Central memory CD8-positive, alpha-beta T cell (primary cell): ENCODE data around the gene NRN1.
"Not testable (repeated sequence)": the region's sequence is repeated elsewhere in the genome, so short reads cannot be mapped to it uniquely, and the experiment has no call there.

ENCODE experiments used
- ATAC-seq: fragments of 150-1000 bp; cut with Tn5 transposase; replicated peaks from 2 replicates; pipeline ENCODE4 v1.10.0; 2022; ENCODE audit warnings: mild to moderate bottlenecking, moderate FRiP score, moderate number of reproducible peaks; ENCODE audit not compliant: poor library complexity, severe bottlenecking; ENCODE audit errors: extremely low read depth
- DNase-seq, 2 donors: peaks; one replicate each; pipeline ENCODE4 v3.0.0; 2021; ENCODE audit warnings: low spot score in 2 of 2
- H3K27ac Mint-ChIP-seq: one replicate; pipeline ENCODE4 v1.8.0; 2022; ENCODE audit warnings: low read depth, mild to moderate bottlenecking, moderate library complexity, mixed read lengths
- H3K27me3 Mint-ChIP-seq: one replicate; pipeline ENCODE4 v1.8.0; 2022; ENCODE audit warnings: mixed read lengths
- H3K36me3 Mint-ChIP-seq: one replicate; pipeline ENCODE4 v1.8.0; 2022; ENCODE audit warnings: mild to moderate bottlenecking, moderate library complexity, mixed read lengths; ENCODE audit not compliant: insufficient read depth
- H3K4me1 Mint-ChIP-seq: one replicate; pipeline ENCODE4 v1.8.0; 2022; ENCODE audit warnings: mixed read lengths
- H3K4me3 Mint-ChIP-seq: one replicate; pipeline ENCODE4 v1.8.0; 2022; ENCODE audit warnings: mild to moderate bottlenecking, moderate library complexity, mixed read lengths
- H3K9me3 Mint-ChIP-seq: one replicate; pipeline ENCODE4 v1.8.0; 2022; ENCODE audit warnings: mixed read lengths

The NRN1 gene

GRCh38 chr6:5989141-5989723, 17.5 kb downstream of the NRN1 start:
- no peak overlapping the region for H3K27ac Mint-ChIP-seq
- H3K27me3 Mint-ChIP-seq, result peaks cover 71% of the 10 kb centered on the region
- ATAC-seq, result no peak

GRCh38 chr6:5986861-5987260, 19.9 kb downstream of the NRN1 start:
- DNase-seq (no peak), ATAC-seq (no peak)
- Mint-ChIP-seq H3K27me3 (peaks cover 57% of the 10 kb centered on the region), H3K36me3 (no peaks in the 10 kb centered on the region), H3K27ac (no peak overlapping the region), H3K4me1 (no peaks in the 10 kb centered on the region), H3K4me3 (no peak overlapping the region), H3K9me3 (no peaks in the 10 kb centered on the region)

More at GRCh38 chr6:5989141-5989723, 17.5 kb downstream of the NRN1 start:
- Mint-ChIP-seq H3K4me1 (peaks cover 5% of the 10 kb centered on the region), H3K9me3 (peaks cover 5% of the 10 kb centered on the region), H3K4me3 (no peak overlapping the region), H3K36me3 (peaks cover 1% of the 10 kb centered on the region)
- no peak for DNase-seq

- H3K9me3 Mint-ChIP-seq, result no peaks in the 10 kb centered on the region
- DNase-seq, result no peak
- peaks cover 41% of the 10 kb centered on the region for H3K27me3 Mint-ChIP-seq
- ATAC-seq, result no peak
- no peak overlapping the region for H3K4me3 Mint-ChIP-seq
- no peaks in the 10 kb centered on the region for H3K4me1 Mint-ChIP-seq
- H3K27ac Mint-ChIP-seq, result no peak overlapping the region
- H3K36me3 Mint-ChIP-seq, result no peaks in the 10 kb centered on the region
Measured at GRCh38 chr6:5984150-5985089, 22.3 kb downstream of the NRN1 start.

GRCh38 chr6:5981126-5982026, 25.3 kb downstream of the NRN1 start:
- H3K4me1 Mint-ChIP-seq, result no peaks in the 10 kb centered on the region
- H3K36me3 Mint-ChIP-seq, result no peaks in the 10 kb centered on the region
- peaks cover 23% of the 10 kb centered on the region for H3K27me3 Mint-ChIP-seq
- ATAC-seq, result no peak
- no peaks in the 10 kb centered on the region for H3K9me3 Mint-ChIP-seq
- DNase-seq, result no peak
- no peak overlapping the region for H3K27ac Mint-ChIP-seq
- no peak overlapping the region for H3K4me3 Mint-ChIP-seq

GRCh38 chr6:5979650-5980420, 26.9 kb downstream of the NRN1 start:
- no peak overlapping the region for H3K27ac Mint-ChIP-seq
- ATAC-seq, result no peak

GRCh38 chr6:5976811-5977210, 29.9 kb downstream of the NRN1 start:
- H3K36me3 Mint-ChIP-seq, result no peaks in the 10 kb centered on the region

More at GRCh38 chr6:5979650-5980420, 26.9 kb downstream of the NRN1 start:
- Mint-ChIP-seq H3K27me3 (peaks cover 32% of the 10 kb centered on the region), H3K36me3 (no peaks in the 10 kb centered on the region), H3K9me3 (no peaks in the 10 kb centered on the region), H3K4me1 (no peaks in the 10 kb centered on the region), H3K4me3 (no peak overlapping the region)
- no peak for DNase-seq

GRCh38 chr6:5968817-5969734, 37.6 kb downstream of the NRN1 start:
- DNase-seq (no peak), ATAC-seq (no peak)
- Mint-ChIP-seq H3K27me3 (peaks cover 43% of the 10 kb centered on the region), H3K9me3 (no peaks in the 10 kb centered on the region), H3K4me1 (peaks cover 14% of the 10 kb centered on the region), H3K27ac (no peak overlapping the region), H3K4me3 (no peak overlapping the region), H3K36me3 (no peaks in the 10 kb centered on the region)

More at GRCh38 chr6:5976811-5977210, 29.9 kb downstream of the NRN1 start:
- Mint-ChIP-seq H3K9me3 (no peaks in the 10 kb centered on the region), H3K4me1 (no peaks in the 10 kb centered on the region), H3K27ac (no peak overlapping the region), H3K4me3 (no peak overlapping the region), H3K27me3 (peaks cover 41% of the 10 kb centered on the region)
- no peak for DNase-seq
- no peak for ATAC-seq

GRCh38 chr6:5968036-5968435, 38.7 kb downstream of the NRN1 start:
- H3K4me3 Mint-ChIP-seq, H3K36me3 Mint-ChIP-seq, ATAC-seq, DNase-seq, H3K9me3 Mint-ChIP-seq, H3K27ac Mint-ChIP-seq: not testable (repeated sequence)
- peaks cover 14% of the 10 kb centered on the region for H3K4me1 Mint-ChIP-seq
- peaks cover 35% of the 10 kb centered on the region for H3K27me3 Mint-ChIP-seq

GRCh38 chr6:5967594-5967993, 39.1 kb downstream of the NRN1 start:
- Mint-ChIP-seq H3K36me3 (peaks cover 2% of the 10 kb centered on the region), H3K4me3 (no peak overlapping the region), H3K9me3 (no peaks in the 10 kb centered on the region), H3K4me1 (peaks cover 14% of the 10 kb centered on the region), H3K27ac (no peak overlapping the region), H3K27me3 (peaks cover 31% of the 10 kb centered on the region)
- ATAC-seq, result no peak
- DNase-seq, result no peak

GRCh38 chr6:5962794-5963193, 43.9 kb downstream of the NRN1 start:
- no peaks in the 10 kb centered on the region for H3K9me3 Mint-ChIP-seq
- no peak overlapping the region for H3K4me3 Mint-ChIP-seq
- H3K4me1 Mint-ChIP-seq, result no peaks in the 10 kb centered on the region
- H3K27ac Mint-ChIP-seq, result no peak overlapping the region
- ATAC-seq, result no peak
- DNase-seq, result no peak
- peaks cover 23% of the 10 kb centered on the region for H3K27me3 Mint-ChIP-seq
- H3K36me3 Mint-ChIP-seq, result peaks cover 2% of the 10 kb centered on the region

GRCh38 chr6:5961836-5962235, 44.9 kb downstream of the NRN1 start:
- Mint-ChIP-seq H3K9me3 (no peaks in the 10 kb centered on the region), H3K27me3 (peaks cover 30% of the 10 kb centered on the region), H3K36me3 (peaks cover 2% of the 10 kb centered on the region), H3K27ac (no peak overlapping the region), H3K4me1 (no peaks in the 10 kb centered on the region), H3K4me3 (no peak overlapping the region)
- DNase-seq (no peak), ATAC-seq (no peak)
